Fibroblast of skin of right biceps (primary cell): ENCODE results near the gene MRRF.

Source experiments
- DNase-seq: peaks from one replicate; pipeline ENCODE4 v3.0.0-alpha.2; 2013

Gene MRRF

GRCh38 chr9:122333169-122333808 is 68.6 kb downstream of the MRRF start:
- no peak for DNase-seq

- peak; percentile 15 for DNase-seq
Measured at GRCh38 chr9:122334916-122335315, 70.2 kb downstream of the MRRF start.

- DNase-seq = no peak
Measured at GRCh38 chr9:122336189-122336588, 71.5 kb downstream of the MRRF start.

GRCh38 chr9:122336866-122337555 is 72.3 kb downstream of the MRRF start:
- no peak for DNase-seq

- no peak for DNase-seq
Measured at GRCh38 chr9:122337556-122337929, 72.9 kb downstream of the MRRF start.

- no peak for DNase-seq
Measured at GRCh38 chr9:122338536-122338935, 73.9 kb downstream of the MRRF start.

- no peak for DNase-seq
Measured at GRCh38 chr9:122338994-122339393, 74.3 kb downstream of the MRRF start.

GRCh38 chr9:122339579-122339978 is 74.9 kb downstream of the MRRF start:
- DNase-seq = no peak

- no peak for DNase-seq
Measured at GRCh38 chr9:122340161-122340560, 75.5 kb downstream of the MRRF start.

GRCh38 chr9:122342323-122343050 is 77.8 kb downstream of the MRRF start:
- DNase-seq = no peak

- no peak for DNase-seq
Measured at GRCh38 chr9:122346478-122347347, 82.0 kb downstream of the MRRF start.

GRCh38 chr9:122347348-122348287 is 82.9 kb downstream of the MRRF start:
- DNase-seq = no peak

- no peak for DNase-seq
Measured at GRCh38 chr9:122348288-122348777, 83.7 kb downstream of the MRRF start.

- no peak for DNase-seq
Measured at GRCh38 chr9:122348791-122349190, 84.1 kb downstream of the MRRF start.

GRCh38 chr9:122349201-122349600 is 84.5 kb downstream of the MRRF start:
- DNase-seq = no peak

GRCh38 chr9:122350577-122351355 is 86.1 kb downstream of the MRRF start:
- DNase-seq = peak; percentile 58

GRCh38 chr9:122354536-122355199 is 90.0 kb downstream of the MRRF start:
- DNase-seq = no peak

- DNase-seq = no peak
Measured at GRCh38 chr9:122355336-122355875, 90.7 kb downstream of the MRRF start.

GRCh38 chr9:122356627-122357026 is 91.9 kb downstream of the MRRF start:
- no peak for DNase-seq

GRCh38 chr9:122360891-122361290 is 96.2 kb downstream of the MRRF start:
- DNase-seq = no peak
